Neural progenitor cell (in vitro differentiated cells): ENCODE measurements around the gene SLC10A1. TPM values are rescaled to one million over a fixed set of nuclear protein-coding genes. Genes with fewer than 3 reads are reported as not detected.

Experiments
- DNase-seq: peaks from one replicate; pipeline ENCODE4 v3.0.0-alpha.2; 2016; ENCODE audit warnings: low spot score
- H2AFZ ChIP-seq: fragments of 200-600 bp; sonication (generic); replicated peaks from 2 replicates; pipeline ENCODE4 v1.6.1; 2016; ENCODE audit warnings: antibody characterized with exemption
- H3F3A ChIP-seq: fragments of 200-600 bp; sonication (generic); 2 replicates; pipeline ENCODE4 v1.6.1; 2016; ENCODE audit warnings: antibody characterized with exemption, low read depth
- H3K27ac ChIP-seq: fragments of 200-600 bp; sonication (generic); 2 replicates; pipeline ENCODE4 v1.5.1; 2016; ENCODE audit warnings: mild to moderate bottlenecking
- H3K27me3 ChIP-seq: fragments of 200-600 bp; sonication (generic); 2 replicates; pipeline ENCODE4 v1.6.1; 2016; ENCODE audit warnings: mild to moderate bottlenecking, moderate library complexity
- H3K36me3 ChIP-seq: fragments of 200-600 bp; sonication (generic); 2 replicates; pipeline ENCODE4 v1.5.1; 2016
- H3K4me1 ChIP-seq: fragments of 200-600 bp; sonication (generic); 2 replicates; pipeline ENCODE4 v1.6.1; 2016; ENCODE audit warnings: mixed run types
- H3K4me2 ChIP-seq: fragments of 200-600 bp; sonication (generic); 2 replicates; pipeline ENCODE4 v1.6.1; 2016
- H3K4me3 ChIP-seq: fragments of 200-600 bp; sonication (generic); 2 replicates; pipeline ENCODE4 v1.5.1; 2016
- H3K79me2 ChIP-seq: fragments of 200-600 bp; sonication (generic); 2 replicates; pipeline ENCODE4 v1.6.1; 2016; ENCODE audit warnings: low read depth
- H3K9ac ChIP-seq: fragments of 200-600 bp; sonication (generic); 2 replicates; pipeline ENCODE4 v1.6.1; 2016
- H3K9me3 ChIP-seq: fragments of 200-600 bp; sonication (generic); 2 replicates; pipeline ENCODE4 v1.5.1; 2016; ENCODE audit warnings: low read depth
- H4K20me1 ChIP-seq: fragments of 200-600 bp; sonication (generic); 2 replicates; pipeline ENCODE4 v1.6.1; 2016; ENCODE audit warnings: low read depth
- H3K27ac Mint-ChIP-seq: 3 replicates; pipeline ENCODE4 v1.8.0; 2021; ENCODE audit warnings: mixed read lengths
- H3K27me3 Mint-ChIP-seq: 2 replicates; pipeline ENCODE4 v1.8.0; 2022; ENCODE audit warnings: low read depth, mild to moderate bottlenecking, inconsistent platforms, moderate library complexity, mixed read lengths; ENCODE audit not compliant: insufficient read depth
- H3K36me3 Mint-ChIP-seq: 3 replicates; pipeline ENCODE4 v1.8.0; 2021; ENCODE audit warnings: mixed read lengths
- H3K4me1 Mint-ChIP-seq: 3 replicates; pipeline ENCODE4 v1.8.0; 2021; ENCODE audit warnings: mixed read lengths
- H3K4me3 Mint-ChIP-seq: 3 replicates; pipeline ENCODE4 v1.8.0; 2021; ENCODE audit warnings: mild to moderate bottlenecking, moderate library complexity, mixed read lengths
- H3K9me3 Mint-ChIP-seq: 3 replicates; pipeline ENCODE4 v1.8.0; 2020; ENCODE audit warnings: mixed read lengths
- CTCF ChIP-seq: fragments of 200-600 bp; sonication (generic); IDR thresholded peaks from 2 replicates; pipeline ENCODE4 v1.5.1; 2017; ENCODE audit warnings: antibody characterized with exemption, mild to moderate bottlenecking
- EZH2 ChIP-seq: fragments of 200-600 bp; sonication (generic); IDR thresholded peaks from 2 replicates; pipeline ENCODE4 v1.6.1; 2017; ENCODE audit warnings: antibody characterized with exemption, mild to moderate bottlenecking, moderate library complexity
- EZH2phosphoT487 ChIP-seq: fragments of 200-600 bp; sonication (generic); IDR thresholded peaks from 2 replicates; pipeline ENCODE4 v1.6.1; 2017; ENCODE audit warnings: antibody characterized with exemption
- total RNA-seq: library from RNA; depleted of rRNA; stranded (reverse); fragments of >200 nt; gene quantifications from 2 replicates; pipeline ENCODE4 v1.2.3, GENCODE V29; 2015; ENCODE audit warnings: low replicate concordance

The SLC10A1 gene
- total RNA-seq, 1 donor from 2014 or later: not detected

DNA sequence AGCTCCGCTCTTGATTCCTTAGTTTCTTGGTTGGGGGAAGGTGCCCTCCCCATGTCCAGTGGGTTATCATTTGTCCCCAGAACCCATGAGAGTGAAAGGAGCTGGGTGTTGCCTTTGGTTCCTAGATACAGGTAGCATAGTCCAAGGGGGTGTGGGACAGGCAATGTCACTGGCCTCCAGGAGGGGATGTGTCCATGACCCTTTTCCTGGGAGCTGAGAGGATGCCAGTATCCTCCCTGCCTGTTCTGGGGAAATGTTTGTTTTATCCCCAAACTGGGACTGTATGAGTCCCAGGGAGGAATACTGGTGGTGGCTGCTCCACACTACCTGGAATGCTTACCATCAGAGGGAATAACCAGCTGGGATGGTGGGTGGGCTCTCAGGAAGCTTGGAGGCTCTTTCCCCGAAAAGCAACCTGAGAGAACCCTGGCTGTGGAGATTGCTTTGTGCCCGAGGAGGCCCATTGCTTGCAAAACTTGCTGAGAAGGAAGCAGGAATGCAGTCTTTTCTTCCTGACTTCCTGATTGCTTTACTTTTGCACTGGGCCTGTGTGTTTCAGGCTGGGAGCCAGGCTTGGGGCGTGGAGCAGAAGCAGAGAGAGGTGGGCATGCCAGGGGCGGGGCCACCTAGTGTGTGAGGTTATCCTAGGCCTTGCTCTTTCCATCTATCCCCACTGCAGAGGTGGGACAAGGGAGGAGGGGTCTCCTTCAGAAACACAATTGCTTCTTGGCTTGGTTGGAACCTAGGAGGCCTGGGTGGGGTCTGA, 715 bp upstream of the SLC10A1 start:
- no peaks in the 10 kb centered on the region for H3K36me3 ChIP-seq
- TF ChIP-seq EZH2 (no peak), CTCF (no peak), EZH2phosphoT487 (no peak)
- no peak overlapping the region for H3K27ac ChIP-seq
- peaks cover 4% of the 10 kb centered on the region for H3K27me3 Mint-ChIP-seq
- no peak overlapping the region for H3K4me3 Mint-ChIP-seq
- no peaks in the 10 kb centered on the region for H3K79me2 ChIP-seq
- no peaks in the 10 kb centered on the region for H3K9me3 Mint-ChIP-seq
- no peak overlapping the region for H3K27ac Mint-ChIP-seq
- H3K4me1 ChIP-seq: peaks cover 11% of the 10 kb centered on the region
- no peak overlapping the region for H3K9ac ChIP-seq
- no peak overlapping the region for H3K4me3 ChIP-seq
- H4K20me1 ChIP-seq: no peaks in the 10 kb centered on the region
- no peak overlapping the region for H2AFZ ChIP-seq
- peaks cover 6% of the 10 kb centered on the region for H3K9me3 ChIP-seq
- no peaks in the 10 kb centered on the region for H3F3A ChIP-seq
- DNase-seq: no peak
- H3K4me1 Mint-ChIP-seq: peaks cover 3% of the 10 kb centered on the region
- H3K27me3 ChIP-seq: no peaks in the 10 kb centered on the region
- H3K4me2 ChIP-seq: no peak overlapping the region
- no peaks in the 10 kb centered on the region for H3K36me3 Mint-ChIP-seq

GRCh38 chr14:69795691-69796090, 1.4 kb downstream of the SLC10A1 start:
- Mint-ChIP-seq H3K9me3 (no peaks in the 10 kb centered on the region), H3K36me3 (no peaks in the 10 kb centered on the region), H3K27me3 (peaks cover 4% of the 10 kb centered on the region), H3K27ac (no peak overlapping the region), H3K4me1 (peaks cover 3% of the 10 kb centered on the region), H3K4me3 (no peak overlapping the region)
- Histone ChIP-seq H3K9me3 (peaks cover under 1% of the 10 kb centered on the region), H3K4me3 (no peak overlapping the region), H3K27ac (no peak overlapping the region), H3K36me3 (no peaks in the 10 kb centered on the region), H3K4me1 (peaks cover 11% of the 10 kb centered on the region), H4K20me1 (no peaks in the 10 kb centered on the region), H3K27me3 (no peaks in the 10 kb centered on the region), H3K4me2 (no peak overlapping the region), H3K9ac (no peak overlapping the region), H2AFZ (no peak overlapping the region), H3F3A (no peaks in the 10 kb centered on the region), H3K79me2 (no peaks in the 10 kb centered on the region)
- TF ChIP-seq CTCF (no peak), EZH2phosphoT487 (no peak), EZH2 (no peak)
- DNase-seq: no peak

GRCh38 chr14:69794791-69795190, 2.2 kb downstream of the SLC10A1 start:
- H3K9ac ChIP-seq: no peak overlapping the region
- no peaks in the 10 kb centered on the region for H3K79me2 ChIP-seq
- H3K36me3 Mint-ChIP-seq: no peaks in the 10 kb centered on the region
- H3K4me1 ChIP-seq: peaks cover 8% of the 10 kb centered on the region
- H3K9me3 ChIP-seq: no peaks in the 10 kb centered on the region
- DNase-seq: no peak
- H3K27ac Mint-ChIP-seq: no peak overlapping the region
- no peaks in the 10 kb centered on the region for H3F3A ChIP-seq
- H3K4me3 ChIP-seq: no peak overlapping the region
- H3K4me3 Mint-ChIP-seq: no peak overlapping the region
- no peaks in the 10 kb centered on the region for H3K27me3 ChIP-seq
- peaks cover 4% of the 10 kb centered on the region for H3K27me3 Mint-ChIP-seq
- no peaks in the 10 kb centered on the region for H3K36me3 ChIP-seq
- H3K4me1 Mint-ChIP-seq: peaks cover 3% of the 10 kb centered on the region
- H3K27ac ChIP-seq: no peak overlapping the region
- TF ChIP-seq EZH2: no peak
- TF ChIP-seq CTCF: no peak
- no peak for TF ChIP-seq EZH2phosphoT487
- no peak overlapping the region for H2AFZ ChIP-seq
- no peaks in the 10 kb centered on the region for H3K9me3 Mint-ChIP-seq
- no peaks in the 10 kb centered on the region for H4K20me1 ChIP-seq
- H3K4me2 ChIP-seq: no peak overlapping the region
